Epidermal melanocyte (primary cell): ENCODE results near the gene FAM169A.
"Not testable (repeated sequence)": the region's sequence is repeated elsewhere in the genome, so short reads cannot be mapped to it uniquely, and the experiment has no call there.

ENCODE experiments used
- DNase-seq: peaks from one replicate; pipeline ENCODE4 v3.0.0; 2011; ENCODE audit warnings: low spot score; ENCODE audit not compliant: insufficient read length

The FAM169A gene

DNA sequence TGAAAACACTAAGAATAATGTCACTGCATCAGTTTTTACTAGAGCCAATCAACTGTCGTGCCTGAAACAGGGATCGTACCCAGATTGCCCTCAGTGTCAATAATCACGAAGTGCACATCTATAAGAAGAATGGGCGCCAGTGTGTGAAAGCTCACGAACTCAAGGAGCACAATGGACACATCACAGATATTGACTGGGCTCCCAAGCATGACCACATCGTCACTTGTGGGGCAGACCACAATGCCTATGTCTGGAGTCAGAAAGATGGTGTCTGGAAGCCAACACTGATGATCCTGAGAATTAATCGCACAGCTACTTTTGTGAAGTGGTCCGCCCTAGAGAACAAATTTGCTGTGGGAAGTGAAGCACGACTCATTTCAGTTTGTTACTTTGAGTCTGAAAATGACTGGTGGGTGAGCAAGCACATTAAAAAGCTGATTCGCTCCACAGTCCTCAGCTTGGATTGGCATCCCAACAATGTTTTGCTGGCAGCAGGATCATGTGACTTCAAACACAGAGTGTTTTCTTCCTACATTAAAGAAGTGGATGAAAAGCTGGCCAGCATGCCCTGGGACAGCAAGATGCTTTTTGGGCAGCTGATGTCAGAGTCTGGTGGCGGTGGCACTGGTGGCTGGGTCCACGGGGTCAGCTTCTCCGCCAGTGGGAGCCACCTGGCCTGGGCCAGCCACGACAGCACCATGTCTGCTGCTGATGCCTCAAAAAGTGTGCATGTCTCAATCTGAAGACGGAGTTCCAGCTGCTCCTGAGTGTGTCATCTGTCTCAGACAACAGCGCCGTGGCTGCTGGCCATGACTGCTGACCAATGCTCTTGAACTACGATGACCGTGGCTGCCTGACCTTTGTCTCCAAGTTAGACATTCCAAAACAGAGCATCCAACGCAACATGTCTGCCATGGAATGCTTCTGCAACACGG is 66.9 kb downstream of the FAM169A start:
- no peak for DNase-seq

DNA sequence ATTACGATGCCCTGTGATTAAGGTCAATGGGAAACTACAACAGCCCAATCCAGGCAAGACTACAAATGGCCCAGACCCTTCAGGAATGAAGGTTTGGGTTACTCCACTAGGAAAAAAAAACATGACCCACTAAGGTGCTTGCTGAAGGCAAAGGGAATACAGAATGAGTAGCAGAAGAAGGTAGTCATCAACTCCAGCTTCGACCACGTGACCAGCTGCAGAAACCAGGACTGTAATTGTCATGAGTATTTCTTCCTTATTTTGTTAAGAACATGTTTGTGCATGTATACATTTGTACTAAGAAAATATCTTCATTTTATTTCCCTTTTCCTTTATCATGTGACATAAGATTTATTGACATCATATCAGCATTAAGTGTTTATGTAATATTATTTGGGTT is 74.5 kb downstream of the FAM169A start:
- not testable (repeated sequence) for DNase-seq

GRCh38 chr5:74787424-74787823 is 78.8 kb downstream of the FAM169A start:
- no peak for DNase-seq

GRCh38 chr5:74786851-74787250 is 79.3 kb downstream of the FAM169A start:
- no peak for DNase-seq

GRCh38 chr5:74778609-74779008 is 87.6 kb downstream of the FAM169A start:
- DNase-seq: no peak

- DNase-seq: no peak
Observed at GRCh38 chr5:74772359-74772758, 93.8 kb downstream of the FAM169A start.

DNA sequence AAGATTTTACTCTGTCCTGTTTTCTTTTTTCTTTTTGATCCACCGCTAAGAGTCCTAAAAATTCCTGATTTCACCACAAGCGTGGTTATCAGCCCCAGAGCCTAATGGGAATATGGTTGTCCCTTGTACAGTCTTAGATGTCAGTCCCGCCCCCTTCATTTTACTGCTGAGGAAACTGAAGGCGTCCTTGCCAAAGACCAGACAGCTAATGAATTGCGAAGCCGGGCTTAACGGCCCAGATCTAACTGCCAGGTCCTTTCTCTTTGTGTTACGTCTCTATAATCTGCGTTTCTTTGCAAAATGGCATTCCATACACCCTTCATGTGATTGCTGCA is 98.6 kb downstream of the FAM169A start:
- DNase-seq: peak; percentile 21

DNA sequence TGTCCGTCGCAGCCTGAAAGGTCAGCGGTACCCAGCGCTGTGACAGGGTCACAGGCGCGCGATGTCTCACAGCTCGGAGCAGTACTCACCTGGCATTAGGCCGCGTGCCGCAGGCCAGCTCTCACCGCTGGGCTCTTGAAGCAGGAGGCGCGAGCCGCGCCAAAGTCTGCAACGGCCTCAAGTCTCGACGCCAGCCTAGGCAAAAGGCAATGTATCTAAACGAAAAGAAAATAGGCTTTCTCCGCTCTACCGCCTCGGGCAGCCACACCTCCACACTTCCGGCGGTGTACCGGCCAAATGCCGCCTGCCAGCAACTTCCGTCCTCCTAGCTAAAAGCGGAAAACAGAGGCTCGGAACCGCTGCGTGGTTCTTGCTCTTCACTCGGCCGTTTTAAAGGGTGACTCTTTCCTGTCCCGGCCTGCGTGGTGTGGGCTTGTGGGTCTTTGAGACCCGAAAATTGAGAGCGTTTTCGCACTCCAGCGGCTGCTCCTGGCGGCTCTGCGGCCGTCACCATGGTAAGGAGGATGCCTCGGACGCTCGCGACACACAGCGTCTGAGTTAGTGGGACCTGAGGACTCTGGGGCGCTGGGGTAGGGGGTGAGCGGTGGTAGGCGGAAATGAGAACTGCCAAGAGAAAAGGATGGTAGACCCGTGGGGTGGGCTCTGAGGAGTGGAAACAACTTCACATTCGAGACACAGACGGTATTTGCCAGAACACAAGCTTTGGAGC is 99.2 kb downstream of the FAM169A start, which contains the start of the genes GFM2 and NSA2:
Gene GFM2, minus strand, starts transcription at position 269 of the 730 bp plus-strand sequence. CDS start 3,375 bp downstream, outside the sequence.
Gene NSA2, plus strand, starts transcription at position 401 of the 730 bp plus-strand sequence. Its CDS starts 112 bp downstream, at position 513.
- DNase-seq: peak; percentile 50

DNA sequence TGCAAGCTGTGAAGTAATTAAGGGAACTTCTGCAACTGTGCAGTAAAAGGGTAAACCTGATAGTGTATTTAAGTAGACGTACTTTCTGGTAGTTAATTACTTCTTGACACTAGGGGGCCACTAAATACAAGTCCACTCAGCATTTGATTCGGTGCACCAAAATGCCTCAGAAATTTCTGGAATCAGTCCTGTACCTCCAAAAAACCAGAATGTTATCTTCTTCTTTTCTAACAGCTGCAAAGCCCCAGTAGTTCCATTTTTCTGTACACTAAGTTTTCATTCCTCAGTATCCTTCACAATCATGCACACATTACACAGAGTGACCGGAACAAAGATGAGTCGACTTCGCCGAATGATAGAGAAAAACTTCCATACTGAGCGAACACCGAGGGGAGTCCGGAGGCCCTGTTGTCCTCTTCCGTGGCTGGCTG is 99.8 kb downstream of the FAM169A start:
- DNase-seq: peak; percentile 15

DNA sequence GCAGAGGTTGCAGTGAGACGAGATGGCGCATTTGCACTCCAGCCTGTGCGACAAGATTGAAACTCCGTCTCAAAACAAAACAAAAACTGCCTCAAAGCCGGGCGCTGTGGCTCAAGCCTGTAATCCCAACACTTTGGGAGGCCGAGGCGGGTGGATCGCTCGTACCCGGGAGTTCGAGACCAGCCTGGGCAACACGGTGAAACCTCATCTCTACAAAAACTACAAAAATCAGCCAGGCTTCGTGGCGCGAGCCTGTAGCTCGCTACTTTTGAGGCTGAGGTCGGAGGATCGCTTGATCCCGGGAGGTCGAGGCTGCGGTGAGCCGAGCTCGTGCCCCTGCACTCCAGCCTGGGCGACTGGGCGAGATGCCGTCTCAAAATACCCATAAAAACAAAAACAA is 100.3 kb downstream of the FAM169A start:
- DNase-seq: no peak

GRCh38 chr5:74765201-74765600 is 101.0 kb downstream of the FAM169A start:
- DNase-seq: no peak

- DNase-seq: no peak
Observed at GRCh38 chr5:74763504-74763903, 102.7 kb downstream of the FAM169A start.

GRCh38 chr5:74762599-74762998 is 103.6 kb downstream of the FAM169A start:
- no peak for DNase-seq

DNA sequence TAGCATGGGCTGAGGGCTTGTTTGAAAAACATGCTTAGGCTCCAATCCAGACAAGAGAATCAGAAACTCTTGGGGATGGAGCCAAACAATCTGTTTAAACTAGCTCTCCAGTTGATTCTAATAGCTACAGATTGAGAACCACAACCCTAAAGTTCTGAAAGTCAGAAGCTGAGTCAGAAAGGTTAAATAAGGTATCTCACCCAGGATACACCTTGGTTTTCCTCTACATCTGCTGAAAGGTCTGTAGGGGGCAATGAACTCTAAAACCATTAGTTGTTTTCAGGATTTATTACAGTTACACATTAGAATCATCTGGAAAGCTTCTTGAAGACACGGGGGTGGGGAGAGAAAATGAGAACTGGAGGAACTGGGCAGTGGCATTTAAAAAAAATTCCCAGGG is 104.9 kb downstream of the FAM169A start:
- no peak for DNase-seq

- not testable (repeated sequence) for DNase-seq
Observed at GRCh38 chr5:74748742-74749141, 117.4 kb downstream of the FAM169A start.

DNA sequence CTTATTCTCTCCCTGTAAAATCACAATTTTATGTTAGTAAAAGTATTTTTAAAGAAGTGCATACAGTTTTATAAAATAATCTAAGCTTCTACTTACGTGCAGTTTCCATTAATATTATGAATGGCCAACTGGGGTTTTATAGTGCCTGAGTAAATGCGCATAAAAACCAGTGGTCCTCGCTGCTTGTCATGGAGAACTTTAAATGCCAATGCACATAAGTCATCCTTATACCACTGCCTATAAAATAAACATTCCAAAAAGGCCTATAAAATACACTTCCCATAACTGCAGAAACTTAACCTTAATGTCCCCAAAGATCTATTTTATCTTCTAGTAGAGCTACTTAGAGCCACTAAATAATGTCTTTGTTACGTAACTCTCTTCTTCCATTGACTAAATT is 127.8 kb downstream of the FAM169A start:
- DNase-seq: no peak

DNA sequence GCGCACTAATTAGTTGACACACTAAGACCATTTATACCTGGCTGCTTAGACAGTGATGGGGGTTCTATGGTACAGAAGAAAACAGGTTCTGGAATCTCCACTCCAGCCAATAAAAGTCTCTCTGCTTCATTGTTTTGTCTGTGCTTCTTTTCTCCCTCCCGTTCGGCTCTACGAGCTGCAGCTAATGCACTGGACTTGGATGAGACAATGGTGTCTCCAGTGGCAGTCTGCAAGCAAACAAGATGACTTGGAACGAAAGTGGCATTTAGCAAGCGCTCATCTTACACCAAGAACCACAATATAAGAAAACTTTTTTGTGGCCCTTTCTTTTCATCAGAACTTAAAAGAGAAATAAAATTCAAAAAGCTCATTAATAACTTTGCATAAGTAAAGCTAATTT is 129.4 kb downstream of the FAM169A start:
- DNase-seq: no peak
